ENCODE measurements around the gene GRAMD2B.
"Not testable (repeated sequence)": the region's sequence is repeated elsewhere in the genome, so short reads cannot be mapped to it uniquely, and the experiment has no call there.

The GRAMD2B gene

DNA sequence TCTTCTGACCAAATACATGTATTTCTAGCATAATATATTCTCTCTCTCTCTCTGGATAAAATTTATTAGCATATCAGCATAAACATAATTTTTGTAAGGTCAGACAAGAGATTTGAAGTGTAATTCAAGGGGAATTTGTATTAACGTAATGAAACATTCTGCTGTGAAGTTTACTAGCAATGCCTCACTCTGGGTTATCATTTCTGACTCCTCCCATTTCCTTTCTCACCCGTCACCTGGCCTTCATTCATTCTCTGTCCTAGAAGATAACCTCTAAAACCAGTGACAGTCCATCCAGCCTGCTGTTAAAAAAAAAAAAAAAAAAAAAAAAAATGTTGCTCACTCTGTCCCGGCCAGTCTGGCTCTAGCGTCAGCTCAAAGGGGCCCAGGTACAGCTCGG, 27.1 kb downstream of the GRAMD2B start:
- DNase-seq (ENCODE audit: low spot score), result peak; percentile 50

DNA sequence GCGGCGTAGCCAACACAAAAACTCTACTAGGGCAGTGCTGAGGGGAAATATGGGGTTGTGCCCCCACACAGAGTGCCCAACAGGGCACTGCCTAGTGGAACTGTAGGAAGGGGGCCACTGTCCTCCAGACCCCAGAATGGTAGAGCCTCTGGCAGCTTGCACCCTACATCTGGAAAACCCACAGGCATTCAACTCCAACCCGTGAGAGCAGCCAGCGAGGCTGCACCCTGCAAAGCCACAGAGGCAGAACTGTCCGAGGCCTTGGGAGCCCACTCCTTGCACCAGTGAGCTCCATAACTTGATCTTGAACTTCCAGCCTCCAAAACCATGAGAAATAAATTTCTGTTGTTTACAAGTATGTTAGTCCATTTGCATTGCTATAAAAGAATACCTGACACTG, 27.7 kb downstream of the GRAMD2B start:
- DNase-seq (ENCODE audit: low spot score), result no peak

DNA sequence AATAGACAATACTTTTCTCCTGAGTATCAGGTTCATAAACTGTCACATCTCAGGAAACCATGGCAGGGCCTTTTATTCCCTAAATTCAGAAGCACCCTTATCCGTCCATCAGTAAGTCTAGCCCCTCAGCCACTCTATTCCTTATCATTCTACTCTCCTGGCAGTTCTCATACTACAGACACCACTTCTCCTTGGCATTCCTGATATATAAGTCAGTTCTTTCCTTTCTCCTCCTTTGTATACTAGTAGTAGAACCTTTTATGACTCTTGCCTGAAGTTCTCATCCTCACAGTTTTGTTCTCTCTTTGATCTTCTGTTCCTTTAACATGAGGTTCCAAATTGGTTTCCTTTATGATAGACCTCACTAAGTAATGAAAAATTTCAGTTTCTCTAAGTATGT, 29.3 kb downstream of the GRAMD2B start:
- no peak for DNase-seq (ENCODE audit: low spot score)

DNA sequence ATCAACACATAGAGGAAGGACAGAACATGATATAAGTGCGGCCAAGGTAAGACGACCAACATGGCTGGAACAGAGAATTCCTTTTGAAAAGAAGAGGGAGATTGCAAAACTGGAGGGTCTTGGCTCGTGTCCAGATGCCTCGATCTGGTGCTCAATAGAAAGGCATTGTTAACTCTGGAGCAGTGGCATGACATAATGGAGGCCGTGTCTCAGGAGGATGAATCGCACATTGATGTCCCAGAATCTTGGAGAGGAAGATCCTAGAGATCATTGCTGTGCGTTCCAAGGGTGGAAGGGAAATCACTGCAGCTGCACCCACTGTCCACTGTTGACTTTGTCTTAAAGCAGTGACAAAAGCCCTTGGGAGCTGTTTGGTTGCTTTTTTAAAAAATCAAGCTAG, 30.9 kb downstream of the GRAMD2B start:
- DNase-seq (ENCODE audit: low spot score), result no peak

DNA sequence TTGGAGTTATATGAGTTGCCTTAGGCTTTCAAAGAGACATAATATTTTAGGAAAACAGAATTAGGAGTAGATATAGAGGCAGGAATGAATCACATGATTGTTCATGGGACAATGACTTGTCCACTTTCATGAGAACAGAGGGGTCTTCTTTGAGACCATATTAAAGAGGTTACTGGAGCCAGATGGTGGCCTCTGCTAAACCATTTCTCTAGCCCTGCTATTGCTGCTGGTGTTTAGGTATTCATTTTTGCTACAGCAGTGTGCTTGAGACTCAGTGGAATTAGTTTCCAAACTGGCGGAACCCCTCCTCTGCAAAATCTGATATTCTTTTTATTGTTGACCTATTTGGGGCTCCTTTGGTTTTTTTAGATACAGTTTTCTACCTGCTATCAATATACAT, 31.3 kb downstream of the GRAMD2B start:
- no peak for DNase-seq (ENCODE audit: low spot score)

DNA sequence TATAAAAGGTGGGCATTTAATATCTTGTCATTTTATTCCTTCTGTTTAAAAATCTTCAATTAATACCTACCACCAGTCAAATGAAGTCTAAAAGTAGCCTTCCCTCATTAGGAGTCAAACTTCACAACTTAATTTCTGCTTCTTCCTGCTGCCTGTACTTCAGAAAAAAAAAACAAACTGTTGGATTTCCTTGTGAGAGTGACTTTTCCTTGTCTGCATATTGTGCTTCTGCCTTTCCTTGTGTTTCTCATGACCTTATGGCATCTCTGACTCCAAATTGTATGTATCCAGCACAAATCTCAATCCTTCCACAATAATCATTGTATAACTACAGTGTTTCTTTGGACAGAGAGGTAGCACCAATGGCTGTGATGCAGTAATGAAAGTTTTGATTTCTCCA, 32.1 kb downstream of the GRAMD2B start:
- no peak for DNase-seq (ENCODE audit: low spot score)

DNA sequence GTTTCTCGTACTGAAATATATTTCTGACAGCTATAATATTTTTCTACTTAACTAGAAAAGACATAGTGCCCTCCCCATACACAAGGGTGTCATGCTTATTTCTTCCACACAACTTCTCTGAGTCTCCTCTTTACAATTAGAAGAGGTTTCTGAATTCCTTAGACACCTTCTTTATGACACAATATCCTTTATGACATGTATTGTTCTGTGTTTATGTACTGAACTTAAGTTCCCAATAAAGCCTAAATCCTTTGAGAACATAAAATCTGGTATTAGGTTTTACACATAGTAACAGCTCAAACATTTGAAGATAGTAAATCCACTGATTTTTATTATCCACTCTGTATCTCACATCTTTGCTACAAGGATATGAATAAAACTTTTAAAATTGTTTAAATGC, 32.5 kb downstream of the GRAMD2B start:
- no peak for DNase-seq (ENCODE audit: low spot score)

DNA sequence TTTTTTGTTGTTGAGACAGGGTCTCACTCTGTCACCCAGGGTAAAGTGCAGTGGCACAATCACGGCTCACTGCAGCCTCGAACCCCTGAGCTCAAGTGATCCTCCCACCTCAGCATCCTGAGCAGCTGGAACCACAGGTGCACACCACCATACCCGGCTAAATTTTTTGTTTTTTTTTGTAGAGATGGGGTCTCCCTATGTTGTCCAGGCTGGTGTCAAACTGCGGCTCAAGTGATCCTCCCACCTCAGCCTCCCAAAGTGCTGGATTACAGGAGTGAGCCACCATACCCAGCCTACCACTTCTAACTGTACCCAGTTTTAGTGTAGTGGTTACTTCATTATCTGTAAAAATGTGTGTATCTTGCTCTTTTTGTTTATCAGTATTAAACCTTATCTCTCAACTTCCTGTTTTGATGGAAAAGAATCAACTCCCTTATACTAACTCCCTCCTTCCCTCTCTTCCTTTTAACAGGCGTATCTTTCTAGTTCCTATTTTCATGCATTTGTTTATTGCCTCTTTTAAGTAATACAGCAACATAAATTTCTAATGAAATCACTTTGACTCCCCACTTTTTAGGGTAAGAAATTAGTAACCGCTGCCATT, 33.1 kb downstream of the GRAMD2B start:
- no peak for DNase-seq (ENCODE audit: low spot score)

DNA sequence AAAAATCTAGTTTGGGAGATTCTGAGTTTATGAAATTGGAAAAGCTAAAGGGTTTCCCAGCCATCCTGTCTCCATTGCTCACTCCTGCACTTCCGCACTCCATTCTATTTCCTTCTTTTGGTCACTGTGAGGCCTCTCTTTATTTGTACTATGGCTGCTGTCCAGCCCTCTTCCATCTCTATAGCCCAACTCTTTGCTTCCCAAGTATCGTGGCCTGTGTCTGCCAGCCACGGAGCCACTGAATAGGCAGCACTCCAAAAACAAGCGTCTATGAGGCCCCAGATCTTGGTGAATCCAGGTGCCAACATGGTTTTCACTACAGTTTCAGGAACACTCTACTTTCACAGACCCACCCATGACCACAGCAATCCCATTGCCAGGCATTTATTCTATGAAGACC, 37.2 kb downstream of the GRAMD2B start:
- no peak for DNase-seq (ENCODE audit: low spot score)

DNA sequence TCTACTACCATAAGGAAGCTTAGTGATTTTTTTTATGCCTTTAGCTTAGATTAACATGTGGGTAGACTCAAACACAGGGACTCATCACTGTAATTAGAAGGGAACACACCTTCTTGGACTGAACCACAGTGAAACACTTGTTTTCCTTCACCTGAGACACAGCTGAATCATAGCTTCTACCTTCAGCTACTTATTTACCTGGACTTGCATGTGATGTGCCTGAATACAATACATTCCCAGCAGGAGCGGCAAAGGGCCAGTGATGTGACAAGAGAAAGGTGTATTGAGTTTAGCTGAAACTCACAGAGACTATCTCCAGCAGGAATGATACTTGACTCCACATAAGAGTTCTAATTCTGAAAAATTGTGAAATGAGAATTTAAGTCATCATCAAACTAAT, 37.8 kb downstream of the GRAMD2B start:
- DNase-seq (ENCODE audit: low spot score), result no peak

DNA sequence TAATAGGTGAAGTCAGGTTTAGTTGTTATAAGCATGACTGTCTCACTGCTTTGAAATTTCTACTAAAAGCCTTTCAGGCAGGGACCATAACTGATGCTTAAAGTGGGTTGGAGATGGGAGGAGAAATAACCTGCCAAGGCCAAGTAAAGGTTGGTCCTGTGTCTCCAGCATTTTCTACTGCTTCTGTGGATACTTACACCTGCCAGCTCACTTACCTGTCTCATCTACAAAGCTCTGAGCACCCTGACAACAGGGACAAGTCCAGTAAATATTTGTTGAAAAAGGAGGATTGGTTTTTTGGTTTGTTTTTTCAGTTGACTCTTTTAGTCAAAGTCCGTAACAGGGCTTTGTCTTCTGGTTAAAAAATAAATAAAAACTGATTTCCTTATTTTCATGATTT, 38.6 kb downstream of the GRAMD2B start:
- DNase-seq (ENCODE audit: low spot score), result no peak

DNA sequence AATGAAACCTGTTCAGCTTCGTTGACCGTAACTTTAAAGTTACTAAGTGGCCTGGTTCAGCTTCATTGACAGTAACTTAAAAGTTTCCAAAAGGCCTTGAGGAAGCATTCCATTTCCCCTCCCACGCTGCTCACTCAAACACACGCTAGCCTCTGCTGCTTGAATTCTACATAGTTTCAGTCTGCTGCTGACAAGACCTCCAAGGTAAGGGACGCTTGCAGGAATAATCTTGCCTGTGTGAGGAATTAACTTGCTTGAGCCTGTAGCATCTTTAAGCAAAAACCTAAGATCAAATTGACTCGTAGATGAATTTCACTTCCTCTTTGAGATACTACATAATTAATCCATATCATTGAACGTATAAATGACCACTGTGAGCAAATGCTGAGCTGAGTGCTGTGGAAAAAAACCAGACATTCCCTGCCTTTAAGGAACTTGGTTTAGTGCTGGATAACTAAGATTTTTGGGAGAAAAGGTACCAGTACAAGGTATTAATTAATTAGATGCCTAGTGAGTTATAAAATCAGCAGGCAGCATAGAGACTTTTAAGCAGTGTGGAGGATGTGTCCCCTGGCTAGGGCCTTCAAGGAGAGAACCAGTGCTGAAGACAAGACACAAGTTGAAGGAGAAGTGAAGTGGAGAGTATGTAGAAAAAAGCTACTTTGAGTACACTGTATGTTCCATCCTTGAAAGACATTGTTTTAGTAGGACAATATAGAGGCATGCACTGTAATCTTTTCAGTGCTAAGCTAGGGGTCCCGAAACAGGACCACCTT, 39.2 kb downstream of the GRAMD2B start:
- DNase-seq (ENCODE audit: low spot score), result no peak

DNA sequence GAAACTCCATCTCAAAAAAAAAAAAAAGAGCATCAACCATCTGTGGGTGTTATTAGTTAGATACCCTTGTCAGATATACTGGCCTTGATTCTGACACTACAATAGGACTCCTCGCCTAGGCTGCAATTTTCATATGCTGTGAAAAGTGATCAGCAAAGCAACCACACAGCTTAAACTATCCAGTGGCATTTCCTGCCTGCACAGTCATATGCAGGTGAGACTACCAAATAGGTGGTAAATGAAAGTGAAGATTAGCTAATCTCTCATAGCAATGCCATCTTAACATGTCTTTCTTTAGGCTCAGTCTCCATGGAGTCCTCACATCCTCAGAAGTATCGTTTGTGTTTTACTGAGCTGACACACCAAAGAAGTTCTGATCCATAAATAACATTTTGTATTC, 40.8 kb downstream of the GRAMD2B start:
- no peak for DNase-seq (ENCODE audit: low spot score)

DNA sequence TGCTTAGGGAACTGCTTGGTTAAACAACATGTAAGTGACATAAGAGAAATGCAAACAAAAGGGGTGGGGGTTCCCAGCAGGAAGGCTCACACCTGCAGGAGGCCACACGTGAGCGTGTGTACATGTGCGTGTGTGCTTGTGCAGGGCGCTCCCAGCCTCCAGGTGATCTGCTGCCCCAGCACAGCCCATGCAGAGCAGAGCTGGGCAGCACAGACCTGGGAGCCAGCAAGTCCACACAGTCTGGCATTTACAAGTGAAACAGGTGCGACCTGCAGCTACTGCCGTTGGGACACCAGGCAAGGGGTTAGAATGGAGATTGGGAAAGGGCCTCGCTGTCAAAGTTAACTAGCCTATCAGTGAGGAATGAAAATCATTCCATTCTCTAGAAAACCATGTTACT, 41.8 kb downstream of the GRAMD2B start:
- no peak for DNase-seq (ENCODE audit: low spot score)

DNA sequence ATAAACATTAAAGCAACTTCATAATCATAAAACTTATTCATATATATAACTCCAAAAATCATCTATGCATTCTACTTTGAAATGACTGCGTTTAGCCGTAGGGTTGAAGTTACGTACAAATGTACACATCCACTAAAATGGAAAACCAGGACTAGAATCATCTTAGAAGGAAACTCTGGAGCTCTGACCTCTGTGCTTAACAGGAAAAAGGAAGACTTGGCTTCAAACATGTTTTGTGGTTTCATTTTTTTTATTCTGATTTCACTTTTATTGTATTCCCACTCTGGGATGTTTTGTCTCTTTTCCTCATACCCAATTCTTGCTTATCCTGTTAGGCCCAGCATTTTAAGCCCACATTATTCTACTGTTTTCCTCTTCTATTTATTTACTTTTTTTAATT, 44.9 kb downstream of the GRAMD2B start:
- DNase-seq (ENCODE audit: low spot score), result no peak

DNA sequence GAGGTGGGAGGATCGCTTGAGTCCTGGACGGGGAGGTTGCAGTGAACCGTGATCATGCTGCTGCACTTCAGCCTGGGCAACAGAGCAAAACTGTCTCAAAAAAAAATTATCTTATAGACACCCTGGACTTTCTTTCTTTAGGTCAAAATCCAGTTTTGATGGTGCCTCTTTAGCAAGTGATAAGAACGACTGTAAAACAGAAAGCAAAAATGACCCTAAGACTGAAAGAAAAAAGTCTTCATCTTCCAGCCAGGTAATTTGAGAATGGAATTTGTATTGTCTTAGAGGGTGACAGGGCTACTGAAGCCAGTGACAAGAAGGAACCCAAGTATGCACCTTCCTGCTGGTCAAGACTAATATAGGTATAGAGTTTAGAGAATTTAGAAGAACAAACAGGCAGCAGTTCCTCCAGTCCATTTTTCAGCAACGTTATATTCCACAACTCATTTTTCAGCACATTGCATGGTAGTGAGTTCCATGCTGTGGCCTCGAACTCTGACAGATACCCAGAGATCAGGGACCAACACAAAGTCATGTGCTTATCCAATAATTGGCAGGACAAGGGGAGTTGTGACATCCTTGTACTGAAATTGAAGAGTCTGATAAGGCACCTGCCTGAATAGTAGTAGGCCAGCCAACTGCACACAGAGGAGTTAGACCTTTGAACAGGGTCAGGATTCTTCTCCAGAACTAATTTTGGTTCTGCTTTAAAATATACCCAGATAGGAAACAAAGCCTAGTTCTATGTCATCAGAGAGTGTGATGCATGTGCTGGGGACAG, 46.5 kb downstream of the GRAMD2B start:
- DNase-seq (ENCODE audit: low spot score), result no peak

DNA sequence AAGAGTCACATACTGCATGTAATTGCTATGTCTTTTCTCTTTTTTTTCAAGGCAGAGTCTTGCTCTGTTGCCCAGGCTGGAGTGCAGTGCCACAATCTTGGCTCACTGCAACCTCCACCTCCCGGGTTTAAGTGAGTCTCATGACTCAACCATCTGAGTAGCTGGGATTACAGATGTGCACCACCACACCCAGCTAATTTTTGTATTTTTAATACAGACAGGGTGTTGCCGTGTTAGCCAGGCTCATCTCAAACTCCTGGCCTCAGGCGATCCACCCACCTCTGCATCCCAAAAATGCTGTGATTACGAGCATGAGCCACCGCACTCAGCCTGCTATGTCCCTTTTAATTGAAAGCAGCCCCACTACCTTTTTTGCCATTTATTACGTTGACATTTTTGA, 47.3 kb downstream of the GRAMD2B start:
- DNase-seq (ENCODE audit: low spot score), result not testable (repeated sequence)

DNA sequence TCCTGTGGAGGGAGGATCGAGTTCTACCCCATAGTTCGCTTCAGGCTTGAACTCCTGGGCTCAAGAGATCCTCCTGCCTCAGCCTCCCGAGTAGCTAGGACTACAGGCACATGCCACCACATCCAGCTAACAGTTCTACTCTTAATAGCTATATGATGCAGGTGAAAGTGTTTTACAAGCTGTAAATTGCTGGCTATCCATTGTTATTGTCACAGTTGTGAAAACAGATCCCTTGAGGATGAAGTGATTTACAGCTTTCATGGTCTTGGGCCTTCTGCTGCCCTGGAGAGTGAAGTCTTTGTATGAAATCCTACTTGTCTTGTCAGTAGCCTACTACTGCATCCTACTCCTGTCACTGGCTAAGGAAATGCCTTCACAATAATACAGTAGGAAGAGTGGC, 48.0 kb downstream of the GRAMD2B start:
- no peak for DNase-seq (ENCODE audit: low spot score)

DNA sequence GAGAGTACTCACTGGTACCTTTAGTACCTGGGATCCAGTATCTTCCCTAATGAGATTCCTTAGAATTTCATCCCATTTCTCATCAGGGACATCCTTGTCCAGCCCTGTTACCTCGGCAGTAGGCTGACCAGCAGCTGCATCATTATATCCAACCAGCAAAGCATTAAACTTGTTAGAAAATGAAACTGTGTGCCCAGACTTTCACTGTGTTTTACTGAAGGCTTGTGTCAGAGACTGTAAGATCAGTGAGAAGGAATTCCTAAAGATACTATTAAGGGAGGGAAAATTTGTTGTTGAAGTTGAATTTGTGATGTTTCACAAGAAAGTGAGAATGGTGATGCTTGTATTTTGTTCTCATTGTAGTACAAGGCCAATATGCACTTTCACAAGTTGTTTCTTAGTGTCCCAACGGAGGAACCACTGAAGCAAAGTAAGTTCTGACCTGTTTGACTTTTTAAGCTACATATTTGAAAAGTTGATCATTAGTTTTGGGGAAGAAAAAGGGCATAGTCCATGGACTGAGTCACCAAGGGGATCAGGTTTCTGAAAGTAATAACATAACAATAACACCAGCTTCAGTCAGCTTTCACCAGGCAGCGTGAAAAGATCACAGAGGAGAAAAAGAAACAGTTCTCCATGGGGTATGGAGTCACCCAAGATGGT, 48.8 kb downstream of the GRAMD2B start:
- no peak for DNase-seq (ENCODE audit: low spot score)

DNA sequence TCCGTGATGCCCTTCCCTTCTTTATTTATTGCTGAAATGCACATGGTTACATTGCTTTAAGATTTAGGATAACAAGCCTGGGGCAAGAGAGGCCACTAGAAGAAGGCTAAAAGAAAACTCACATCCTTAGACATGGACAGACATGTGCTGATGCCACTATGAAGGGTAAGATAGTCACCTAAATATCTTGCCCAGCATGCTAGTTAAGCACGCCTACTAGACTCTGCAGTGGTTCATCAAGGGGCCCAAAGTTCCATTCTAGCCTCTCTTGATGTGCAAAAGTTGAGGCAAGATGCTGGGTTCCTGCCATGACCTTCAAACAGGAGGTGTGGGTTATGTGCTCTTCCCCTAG, 49.3 kb downstream of the GRAMD2B start:
- DNase-seq (ENCODE audit: low spot score), result no peak

DNA sequence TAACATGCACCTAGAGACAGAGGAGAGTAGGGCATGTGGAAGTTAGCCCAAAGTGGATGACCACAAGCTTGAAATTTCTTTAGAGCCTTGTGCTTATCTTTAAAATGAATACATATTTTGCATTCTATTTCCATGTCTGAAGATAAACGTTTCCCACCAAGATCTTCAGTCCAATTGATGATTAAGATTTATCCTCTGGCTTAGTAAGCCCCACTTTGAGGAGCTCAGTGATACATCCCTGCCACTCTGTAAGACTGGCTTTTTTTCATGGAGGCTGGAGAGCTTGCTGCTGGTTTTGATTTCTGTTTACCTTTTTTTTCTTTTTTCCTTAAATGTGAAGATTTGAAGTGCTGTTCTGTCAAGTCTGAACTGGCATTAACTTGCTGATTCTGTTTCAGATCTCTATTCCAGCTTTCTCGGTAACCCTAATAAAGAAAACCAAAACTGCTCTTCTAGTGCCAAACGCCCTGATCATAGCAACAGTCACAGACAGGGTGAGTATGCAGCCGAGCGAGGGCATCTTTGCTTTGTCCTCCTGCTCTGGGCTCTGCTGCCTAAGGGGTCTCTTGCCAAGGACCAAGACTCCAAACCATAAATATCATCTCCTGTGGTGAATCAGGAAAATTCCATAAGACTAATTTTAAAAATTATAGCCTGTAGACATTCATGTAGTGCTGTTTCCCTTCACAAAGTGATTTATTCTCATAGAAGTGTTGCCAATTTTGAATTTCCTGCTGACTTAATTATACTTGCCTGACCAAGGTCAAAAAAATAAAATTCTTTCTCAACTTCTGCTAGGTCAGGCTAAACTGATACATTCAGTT, 54.3 kb downstream of the GRAMD2B start:
- DNase-seq (ENCODE audit: low spot score), result no peak

DNA sequence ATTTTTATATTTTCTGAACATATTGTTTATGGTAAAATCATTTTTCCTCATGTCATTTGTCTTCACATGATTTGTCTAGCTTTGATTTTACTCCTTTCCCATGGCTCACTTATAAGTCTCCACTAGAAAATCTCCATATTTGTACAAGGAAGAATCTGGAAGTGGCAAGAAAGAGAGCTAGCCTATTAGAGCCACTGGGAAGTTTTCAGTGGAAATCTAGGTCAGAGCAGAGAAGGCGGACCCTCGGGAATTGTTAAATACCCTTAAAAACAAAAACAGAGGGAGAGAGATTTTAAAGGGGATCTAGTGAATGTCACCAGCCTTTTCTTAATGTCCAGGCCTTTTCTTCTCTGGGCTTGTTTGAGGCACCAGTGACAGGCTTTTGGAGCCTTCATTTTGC, 56.6 kb downstream of the GRAMD2B start:
- DNase-seq (ENCODE audit: low spot score), result no peak

All from activated CD4-positive, alpha-beta T cell treated with anti-CD3 and anti-CD28 coated beads, Interleukin-2, Interleukin-4, amounts not matched to agents 100 ng/mL and 50 ng/mL, durations not matched to agents 16 hours and 8 hours (primary cell).